Ecto neural progenitor cell (in vitro differentiated cells): ENCODE measurements around the gene LCN15.

Experiments used
- DNase-seq: peaks from one replicate; pipeline ENCODE4 v3.0.0-alpha.2; 2018; ENCODE audit warnings: low spot score

Gene LCN15

GRCh38 chr9:136740971-136741882, 23.1 kb downstream of the LCN15 start:
- no peak for DNase-seq

- DNase-seq: no peak
Measured at GRCh38 chr9:136740491-136740890, 23.8 kb downstream of the LCN15 start.

- DNase-seq: no peak
Measured at GRCh38 chr9:136740069-136740468, 24.2 kb downstream of the LCN15 start.

- DNase-seq: no peak
Measured at GRCh38 chr9:136739509-136739908, 24.8 kb downstream of the LCN15 start.

GRCh38 chr9:136738960-136739359, 25.4 kb downstream of the LCN15 start:
- no peak for DNase-seq

GRCh38 chr9:136735812-136736480, 28.4 kb downstream of the LCN15 start:
- no peak for DNase-seq

GRCh38 chr9:136734837-136735496, 29.4 kb downstream of the LCN15 start:
- DNase-seq: no peak

- DNase-seq: no peak
Measured at GRCh38 chr9:136733611-136734010, 30.7 kb downstream of the LCN15 start.

GRCh38 chr9:136732444-136733178, 31.7 kb downstream of the LCN15 start:
- no peak for DNase-seq

- DNase-seq: no peak
Measured at GRCh38 chr9:136729926-136730325, 34.4 kb downstream of the LCN15 start.

GRCh38 chr9:136729144-136729543, 35.2 kb downstream of the LCN15 start:
- DNase-seq: no peak

GRCh38 chr9:136728548-136729123, 35.7 kb downstream of the LCN15 start:
- DNase-seq: peak; percentile 77

GRCh38 chr9:136728080-136728547, 36.2 kb downstream of the LCN15 start:
- peak; percentile 94 for DNase-seq

- no peak for DNase-seq
Measured at GRCh38 chr9:136726631-136727191, 37.6 kb downstream of the LCN15 start.

GRCh38 chr9:136726118-136726517, 38.2 kb downstream of the LCN15 start:
- DNase-seq: no peak

GRCh38 chr9:136725612-136726011, 38.7 kb downstream of the LCN15 start:
- no peak for DNase-seq

GRCh38 chr9:136724772-136725171, 39.5 kb downstream of the LCN15 start:
- DNase-seq: no peak

GRCh38 chr9:136723989-136724388, 40.3 kb downstream of the LCN15 start:
- no peak for DNase-seq

- no peak for DNase-seq
Measured at GRCh38 chr9:136723362-136723976, 40.8 kb downstream of the LCN15 start.

- DNase-seq: no peak
Measured at GRCh38 chr9:136722969-136723356, 41.4 kb downstream of the LCN15 start.
